MM.1S (cell line): ENCODE results near the gene ZNF438.

ENCODE experiments used
- DNase-seq: peaks from one replicate; pipeline ENCODE4 v3.0.0-alpha.2; 2015
- H2AFZ ChIP-seq: fragments of 300-600 bp; sonication (generic); 2 replicates; pipeline ENCODE4 v1.6.0; 2016; ENCODE audit warnings: antibody characterized with exemption, low read length
- H3F3A ChIP-seq: fragments of 300-600 bp; sonication (generic); 2 replicates; pipeline ENCODE4 v1.6.1; 2016; ENCODE audit warnings: mild to moderate bottlenecking, antibody characterized with exemption, low read length, moderate library complexity, mixed read lengths; ENCODE audit not compliant: insufficient read depth
- H3K27ac ChIP-seq: fragments of 300-600 bp; sonication (generic); 2 replicates; pipeline ENCODE4 v1.5.1; 2016; ENCODE audit warnings: mild to moderate bottlenecking, low read length
- H3K27me3 ChIP-seq: fragments of 300-600 bp; sonication (generic); replicated peaks from 2 replicates; pipeline ENCODE4 v1.6.0; 2016; ENCODE audit warnings: low read length; ENCODE audit not compliant: insufficient read depth
- H3K36me3 ChIP-seq: fragments of 300-600 bp; sonication (generic); replicated peaks from 2 replicates; pipeline ENCODE4 v1.6.1; 2016; ENCODE audit warnings: mild to moderate bottlenecking, low read length, mixed read lengths; ENCODE audit not compliant: insufficient read depth
- H3K4me1 ChIP-seq: fragments of 300-600 bp; sonication (generic); 2 replicates; pipeline ENCODE4 v1.6.1; 2016; ENCODE audit warnings: low read length, mixed read lengths
- H3K4me2 ChIP-seq: fragments of 300-600 bp; sonication (generic); 2 replicates; pipeline ENCODE4 v1.6.0; 2016; ENCODE audit warnings: low read depth, low read length
- H3K4me3 ChIP-seq: fragments of 300-600 bp; sonication (generic); 2 replicates; pipeline ENCODE4 v1.5.1; 2016; ENCODE audit warnings: low read length, mixed read lengths
- H3K79me2 ChIP-seq: fragments of 300-600 bp; sonication (generic); 2 replicates; pipeline ENCODE4 v1.6.1; 2016; ENCODE audit warnings: mixed run types, low read length, mixed read lengths
- H3K9ac ChIP-seq: fragments of 300-600 bp; sonication (generic); 2 replicates; pipeline ENCODE4 v1.6.1; 2016; ENCODE audit warnings: low read length, mixed read lengths
- H3K9me2 ChIP-seq: fragments of 300-600 bp; sonication (generic); replicated peaks from 2 replicates; pipeline ENCODE4 v1.6.1; 2016; ENCODE audit warnings: mild to moderate bottlenecking, low read length, mixed read lengths; ENCODE audit not compliant: insufficient read depth
- H3K9me3 ChIP-seq: fragments of 300-600 bp; sonication (generic); replicated peaks from 2 replicates; pipeline ENCODE4 v1.6.1; 2016; ENCODE audit warnings: mild to moderate bottlenecking, low read length, mixed read lengths; ENCODE audit not compliant: insufficient read depth
- H4K20me1 ChIP-seq: fragments of 300-600 bp; sonication (generic); 2 replicates; pipeline ENCODE4 v1.6.1; 2016; ENCODE audit warnings: mild to moderate bottlenecking, low read length, moderate library complexity, mixed read lengths; ENCODE audit not compliant: insufficient read depth
- EZH2 ChIP-seq: fragments of 300-600 bp; sonication (generic); optimal IDR thresholded peaks from 2 replicates; pipeline ENCODE3; 2017; ENCODE audit warnings: low read depth, mild to moderate bottlenecking, antibody characterized with exemption, low read length, mixed read lengths
- EZH2phosphoT487 ChIP-seq: fragments of 300-600 bp; sonication (generic); IDR thresholded peaks from 2 replicates; pipeline ENCODE4 v1.6.1; 2018; ENCODE audit warnings: antibody characterized with exemption, low read length
- TF ChIP-seq, protein P1 (sequence below): fragments of 300-600 bp; sonication (generic); IDR thresholded peaks from 2 replicates; pipeline ENCODE4 v1.5.1; 2016; ENCODE audit warnings: antibody characterized with exemption, low read length, mixed read lengths

Gene ZNF438

DNA sequence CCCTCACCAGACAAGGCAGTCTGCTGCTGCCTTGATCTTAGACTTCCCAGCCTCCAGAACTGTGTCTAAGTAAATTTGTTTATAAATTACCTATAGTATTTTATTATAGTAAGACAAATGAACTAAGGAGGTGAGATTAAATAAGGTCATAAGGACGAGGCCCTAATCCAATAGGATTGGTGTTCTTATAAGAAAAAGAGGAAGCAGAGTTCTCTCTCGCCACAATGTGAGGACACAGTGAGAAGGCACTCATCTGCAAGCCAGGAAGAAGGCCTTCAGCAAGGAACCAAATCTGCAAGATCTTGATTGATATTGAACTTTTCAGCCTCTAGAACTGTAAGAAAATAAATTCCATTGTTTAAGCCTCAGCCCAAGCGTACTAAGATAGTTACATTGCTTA lies 6.1 kb upstream of the ZNF438 start:
- no peaks in the 10 kb centered on the region for H3K27me3 ChIP-seq
- DNase-seq = no peak
- no peaks in the 10 kb centered on the region for H4K20me1 ChIP-seq
- no peaks in the 10 kb centered on the region for H3K36me3 ChIP-seq
- H3K27ac ChIP-seq = no peak overlapping the region
- no peak overlapping the region for H3K4me2 ChIP-seq
- peaks cover 11% of the 10 kb centered on the region for H3F3A ChIP-seq
- no peaks in the 10 kb centered on the region for H3K9me3 ChIP-seq
- no peaks in the 10 kb centered on the region for H3K9me2 ChIP-seq
- no peak overlapping the region for H3K4me3 ChIP-seq
- no peak overlapping the region for H2AFZ ChIP-seq
- H3K79me2 ChIP-seq = no peaks in the 10 kb centered on the region
- no peak overlapping the region for H3K9ac ChIP-seq
- peaks cover 22% of the 10 kb centered on the region for H3K4me1 ChIP-seq
- TF ChIP-seq EZH2 (no peak), EZH2phosphoT487 (no peak)
- TF ChIP-seq, protein P1, sequence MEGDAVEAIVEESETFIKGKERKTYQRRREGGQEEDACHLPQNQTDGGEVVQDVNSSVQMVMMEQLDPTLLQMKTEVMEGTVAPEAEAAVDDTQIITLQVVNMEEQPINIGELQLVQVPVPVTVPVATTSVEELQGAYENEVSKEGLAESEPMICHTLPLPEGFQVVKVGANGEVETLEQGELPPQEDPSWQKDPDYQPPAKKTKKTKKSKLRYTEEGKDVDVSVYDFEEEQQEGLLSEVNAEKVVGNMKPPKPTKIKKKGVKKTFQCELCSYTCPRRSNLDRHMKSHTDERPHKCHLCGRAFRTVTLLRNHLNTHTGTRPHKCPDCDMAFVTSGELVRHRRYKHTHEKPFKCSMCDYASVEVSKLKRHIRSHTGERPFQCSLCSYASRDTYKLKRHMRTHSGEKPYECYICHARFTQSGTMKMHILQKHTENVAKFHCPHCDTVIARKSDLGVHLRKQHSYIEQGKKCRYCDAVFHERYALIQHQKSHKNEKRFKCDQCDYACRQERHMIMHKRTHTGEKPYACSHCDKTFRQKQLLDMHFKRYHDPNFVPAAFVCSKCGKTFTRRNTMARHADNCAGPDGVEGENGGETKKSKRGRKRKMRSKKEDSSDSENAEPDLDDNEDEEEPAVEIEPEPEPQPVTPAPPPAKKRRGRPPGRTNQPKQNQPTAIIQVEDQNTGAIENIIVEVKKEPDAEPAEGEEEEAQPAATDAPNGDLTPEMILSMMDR = no peak

DNA sequence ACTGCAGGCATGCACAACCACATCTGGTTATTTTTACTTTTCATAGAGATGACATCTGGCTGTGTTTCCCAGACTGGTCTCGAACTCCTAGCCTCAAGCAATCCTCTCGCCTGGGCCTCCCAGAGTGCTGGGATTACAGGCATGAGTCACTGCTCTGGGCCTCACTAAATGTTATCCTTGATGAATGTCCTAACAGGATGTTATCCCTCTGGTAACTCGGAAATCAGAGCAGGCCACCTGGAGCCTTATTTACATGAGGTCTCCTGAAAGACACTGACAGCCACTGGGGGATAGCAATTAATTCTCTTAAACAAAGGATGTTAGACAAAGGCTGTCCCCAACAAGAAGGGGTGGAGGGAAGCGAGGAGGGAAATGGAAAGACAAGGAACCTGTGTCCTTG lies 4.5 kb upstream of the ZNF438 start:
- no peaks in the 10 kb centered on the region for H3K9me2 ChIP-seq
- peaks cover under 1% of the 10 kb centered on the region; the same call in 1 of the 2 replicates for H3K79me2 ChIP-seq
- no peak for DNase-seq
- H3F3A ChIP-seq = peaks cover 14% of the 10 kb centered on the region
- no peak overlapping the region for H3K9ac ChIP-seq
- no peak overlapping the region for H3K4me3 ChIP-seq
- no peaks in the 10 kb centered on the region for H4K20me1 ChIP-seq
- no peaks in the 10 kb centered on the region for H3K9me3 ChIP-seq
- TF ChIP-seq, protein P1 = no peak
- no peak for TF ChIP-seq EZH2phosphoT487
- no peak for TF ChIP-seq EZH2
- peaks cover 22% of the 10 kb centered on the region for H3K4me1 ChIP-seq
- no peak overlapping the region for H3K27ac ChIP-seq
- no peaks in the 10 kb centered on the region for H3K36me3 ChIP-seq
- no peaks in the 10 kb centered on the region for H3K27me3 ChIP-seq
- no peak overlapping the region for H2AFZ ChIP-seq
- H3K4me2 ChIP-seq = no peak overlapping the region

DNA sequence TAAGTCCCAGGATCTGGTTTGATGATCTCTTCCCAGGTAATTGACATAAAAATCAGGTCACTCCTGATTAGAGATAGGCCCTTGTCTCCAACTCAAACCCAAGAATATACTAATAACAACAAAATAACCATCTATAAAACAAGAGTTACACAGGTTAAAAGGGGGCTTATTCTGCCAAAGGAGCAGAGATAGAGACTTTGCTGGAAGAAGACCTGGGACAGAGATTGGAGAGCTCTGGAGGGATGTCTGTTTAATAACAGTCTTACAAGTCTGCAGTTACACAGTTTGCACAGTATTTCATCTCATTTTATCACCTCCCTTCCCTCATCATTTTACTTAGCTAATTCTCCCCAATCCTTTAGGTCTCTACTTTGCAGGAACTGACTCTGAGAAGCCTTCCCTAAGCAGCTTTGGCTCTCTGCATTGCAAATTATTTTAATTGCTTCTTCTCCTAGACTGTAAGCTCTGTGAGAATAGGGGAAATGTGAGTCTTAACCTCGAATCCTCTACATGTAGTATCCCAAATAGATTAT lies 3.7 kb upstream of the ZNF438 start:
- DNase-seq = no peak
- Histone ChIP-seq H3K27me3 (no peaks in the 10 kb centered on the region), H3K9me2 (no peaks in the 10 kb centered on the region), H3K36me3 (no peaks in the 10 kb centered on the region), H3K4me2 (no peak overlapping the region), H3K9me3 (no peaks in the 10 kb centered on the region), H3K4me1 (peaks cover 29% of the 10 kb centered on the region), H2AFZ (no peak overlapping the region), H3K27ac (no peak overlapping the region), H3F3A (peaks cover 14% of the 10 kb centered on the region), H3K9ac (no peak overlapping the region), H4K20me1 (no peaks in the 10 kb centered on the region), H3K79me2 (peaks cover 8% of the 10 kb centered on the region; the same call in 1 of the 2 replicates), H3K4me3 (no peak overlapping the region)
- TF ChIP-seq EZH2phosphoT487 (no peak), EZH2 (no peak)
- TF ChIP-seq, protein P1 = no peak
